A549 (cell line): ENCODE measurements around the gene APBA1. TPM values are rescaled to one million over a fixed set of nuclear protein-coding genes. Genes with fewer than 3 reads are reported as not detected.

Source experiments
- ATAC-seq, 2 experiments: fragments of 200-7000 bp in 1 of 2; fragments of >200 bp in 1 of 2; cut with Nextera tagmentation in 1 of 2; cut with Tn5 transposase in 1 of 2; 3 replicates each; pipeline versions ENCODE4 v1.8.0 to v1.9.1; 2018 to 2020; ENCODE audit warnings: mild to moderate bottlenecking in 1 of 2, moderate library complexity in 1 of 2
- CTCF ChIA-PET: fragments of 300-600 bp; sonication (Branson Sonifier 250); formaldehyde crosslinking; extraction: SDS; loops from one replicate; lab custom pipeline; 2021; ENCODE audit warnings: antibody characterized with exemption, inconsistent platforms; lab: Yijun Ruan, JAX
- POLR2A ChIA-PET: fragments of 350-600 bp; formaldehyde crosslinking; extraction: SDS; loops from one replicate; lab custom pipeline; 2021; ENCODE audit warnings: antibody characterized with exemption, inconsistent platforms; lab: Yijun Ruan, JAX
- DNase-seq, 2 experiments: peaks; one replicate each; pipeline versions ENCODE4 v3.0.0 to v3.0.0-alpha.2; 2011 to 2016; ENCODE audit warnings: low read depth in 1 of 2, low spot score in 1 of 2
- FAIRE-seq: peaks from 2 replicates; lab custom pipeline; 2011; peaks lifted over from hg19 to GRCh38; lab: Jason Lieb, UNC
- H3K27ac ChIP-seq, 2 experiments: fragments of >200 bp; sonication (Bioruptor Twin); formaldehyde crosslinking; 3 replicates each; pipeline ENCODE4 v1.5.1; 2016 to 2017
- H3K4me1 ChIP-seq: fragments of >200 bp; sonication (Bioruptor Twin); formaldehyde crosslinking; 3 replicates; pipeline ENCODE4 v1.6.1; 2016
- H3K4me2 ChIP-seq: fragments of >200 bp; sonication (Bioruptor Twin); formaldehyde crosslinking; 3 replicates; pipeline ENCODE4 v1.6.1; 2016
- H3K4me3 ChIP-seq: fragments of >200 bp; sonication (Bioruptor Twin); formaldehyde crosslinking; 3 replicates; pipeline ENCODE4 v1.5.1; 2016
- H3K9me3 ChIP-seq: fragments of >200 bp; sonication (Bioruptor Twin); formaldehyde crosslinking; 3 replicates; pipeline ENCODE4 v1.6.1; 2016
- ATOH8 ChIP-seq: fragments of 250-450 bp; sonication (Bioruptor Pico); IDR thresholded peaks from 2 replicates; pipeline ENCODE4 v1.5.0; 2020; ENCODE audit warnings: low read depth, mild to moderate bottlenecking, moderate library complexity
- CBX2 ChIP-seq: fragments of 200-600 bp; sonication (generic); IDR thresholded peaks from 2 replicates; pipeline ENCODE4 v1.6.1; 2016; ENCODE audit warnings: low read depth, mild to moderate bottlenecking, borderline replicate concordance
- CBX8 ChIP-seq: fragments of 200-600 bp; sonication (generic); IDR thresholded peaks from 2 replicates; pipeline ENCODE4 v1.6.1; 2016
- CEBPB ChIP-seq, 2 experiments: fragments of >200 bp in 1 of 2; sonication (Bioruptor Twin) in 1 of 2; formaldehyde crosslinking in 1 of 2; IDR thresholded peaks; 2 replicates each; pipeline ENCODE4 v1.6.1; 2012 to 2016
- CHD4 ChIP-seq: fragments of 200-600 bp; sonication (generic); IDR thresholded peaks from 2 replicates; pipeline ENCODE4 v1.6.1; 2016; ENCODE audit warnings: antibody characterized with exemption, mild to moderate bottlenecking, borderline replicate concordance
- CTCF ChIP-seq: fragments of >200 bp; sonication (Bioruptor Twin); formaldehyde crosslinking; IDR thresholded peaks from 3 replicates; pipeline ENCODE4 v1.5.1; 2016
- E2F6 ChIP-seq: IDR thresholded peaks from 2 replicates; pipeline ENCODE4 v1.6.1; 2012; ENCODE audit warnings: low read depth, borderline replicate concordance
- EHF ChIP-seq: fragments of 250-450 bp; sonication (Bioruptor Pico); IDR thresholded peaks from 2 replicates; pipeline ENCODE4 v1.5.0; 2020; ENCODE audit warnings: mild to moderate bottlenecking
- EHMT2 ChIP-seq: fragments of 200-600 bp; sonication (generic); IDR thresholded peaks from 2 replicates; pipeline ENCODE4 v1.6.1; 2016; ENCODE audit warnings: antibody characterized with exemption, low read depth, mild to moderate bottlenecking, moderate library complexity
- ELK1 ChIP-seq: fragments of 150-350 bp; IDR thresholded peaks from 2 replicates; pipeline ENCODE4 v1.6.1; 2014; ENCODE audit warnings: low read depth, mild to moderate bottlenecking, low read length
- EP300 ChIP-seq, 2 experiments: fragments of >200 bp; sonication (Bioruptor Twin); formaldehyde crosslinking; IDR thresholded peaks; 2 replicates in 1 of 2; 3 replicates in 1 of 2; pipeline ENCODE4 v1.6.1; 2016 to 2017
- FOXS1 ChIP-seq: fragments of 250-450 bp; sonication (Bioruptor Pico); IDR thresholded peaks from 2 replicates; pipeline ENCODE4 v1.5.0; 2020; ENCODE audit warnings: mild to moderate bottlenecking, moderate library complexity
- GATA3 ChIP-seq: IDR thresholded peaks from 2 replicates; pipeline ENCODE4 v1.6.1; 2012; ENCODE audit warnings: borderline replicate concordance
- HMGXB4 ChIP-seq: fragments of 250-450 bp; sonication (Bioruptor Pico); IDR thresholded peaks from 2 replicates; pipeline ENCODE4 v1.5.0; 2021; ENCODE audit warnings: mild to moderate bottlenecking, moderate library complexity, borderline replicate concordance
- HOXB5 ChIP-seq: fragments of 250-450 bp; sonication (Bioruptor Pico); IDR thresholded peaks from 2 replicates; pipeline ENCODE4 v1.5.0; 2020; ENCODE audit warnings: mild to moderate bottlenecking, moderate library complexity
- JUN ChIP-seq, 2 experiments: fragments of >200 bp; sonication (Bioruptor Twin); formaldehyde crosslinking; IDR thresholded peaks; 2 replicates in 1 of 2; 3 replicates in 1 of 2; pipeline ENCODE4 v1.6.1; 2016 to 2017
- MAZ ChIP-seq: fragments of 150-350 bp; IDR thresholded peaks from 2 replicates; pipeline ENCODE4 v1.6.1; 2014; ENCODE audit warnings: antibody characterized with exemption, low read depth, low read length, borderline replicate concordance
- MYC ChIP-seq: IDR thresholded peaks from 2 replicates; pipeline ENCODE4 v1.6.1; 2012; ENCODE audit warnings: mild to moderate bottlenecking, inconsistent platforms, low read length, improper control_type of control experiment, borderline replicate concordance
- NR3C1 ChIP-seq: fragments of >200 bp; sonication (Bioruptor Twin); formaldehyde crosslinking; IDR thresholded peaks from 3 replicates; pipeline ENCODE4 v1.6.1; 2017
- PBX3 ChIP-seq: IDR thresholded peaks from 2 replicates; pipeline ENCODE4 v1.6.1; 2012
- PHF8 ChIP-seq: fragments of 200-600 bp; sonication (generic); IDR thresholded peaks from 2 replicates; pipeline ENCODE4 v1.6.1; 2016; ENCODE audit warnings: low read depth, mild to moderate bottlenecking, antibody characterized with exemption, moderate library complexity, borderline replicate concordance
- POLR2AphosphoS2 ChIP-seq: conservative IDR thresholded peaks from 2 replicates; pipeline ENCODE4 v1.6.1; 2012; ENCODE audit warnings: low read length, improper control_type of control experiment, inconsistent platforms
- RCOR1 ChIP-seq: fragments of 150-350 bp; IDR thresholded peaks from 2 replicates; pipeline ENCODE4 v1.6.1; 2014; ENCODE audit warnings: antibody characterized with exemption, low read length, low read depth
- TP53 ChIP-seq: fragments of 250-450 bp; sonication (Bioruptor Pico); IDR thresholded peaks from 2 replicates; pipeline ENCODE4 v1.5.0; 2021; ENCODE audit warnings: mild to moderate bottlenecking, moderate library complexity
- ZFP36 ChIP-seq: fragments of 450-650 bp; IDR thresholded peaks from 2 replicates; pipeline ENCODE4 v1.6.1; 2014; ENCODE audit warnings: borderline replicate concordance; ENCODE audit not compliant: partially characterized antibody
- ZSCAN20 ChIP-seq: fragments of 250-450 bp; sonication (Bioruptor Pico); IDR thresholded peaks from 2 replicates; pipeline ENCODE4 v1.8.0; 2022; ENCODE audit warnings: mild to moderate bottlenecking, moderate library complexity
- WGBS: methylation state at CpG from one replicate; pipeline ENCODE4 v1.1.6; 2017; ENCODE audit errors: missing lambda C conversion rate; 5-methylcytosine and 5-hydroxymethylcytosine counted together
- polyA plus RNA-seq, 4 experiments: library from polyadenylated mRNA; depleted of rRNA in 3 of 4; stranded (reverse); fragments of >200 nt; fragmentation: RNase III in 1 of 4; extraction: RNeasy Plus Mini Kit Qiagen cat#74134 plus additional on column Dnase treatment in 1 of 4; gene quantifications; 2 replicates in 3 of 4; 3 replicates in 1 of 4; pipeline ENCODE4 v1.2.3, GENCODE V29; 2011 to 2017

APBA1 gene
- polyA plus RNA-seq, 2 of the 4 experiments (the other 2 are of a cell fraction): 0.22 to 1.6 TPM

- Histone ChIP-seq H3K4me3 (no peak overlapping the region), H3K27ac (no peak overlapping the region), H3K9me3 (no peaks in the 10 kb centered on the region), H3K4me2 (no peak overlapping the region), H3K4me1 (no peaks in the 10 kb centered on the region)
- ATAC-seq (no peak), FAIRE-seq (no peak), DNase-seq (no peak)
- no peak for TF ChIP-seq ELK1
- TF ChIP-seq GATA3: no peak
- TF ChIP-seq RCOR1: no peak
- no peak for TF ChIP-seq HOXB5
- TF ChIP-seq POLR2AphosphoS2: no peak
- no peak for TF ChIP-seq ZSCAN20
- TF ChIP-seq JUN (IDR thresholded peaks at IDR 0.05): no peak
- TF ChIP-seq MYC: no peak
- TF ChIP-seq NR3C1: no peak
- no peak for TF ChIP-seq PHF8
- no peak for TF ChIP-seq CBX8
- no peak for TF ChIP-seq EP300 (IDR thresholded peaks at IDR 0.05)
- no peak for TF ChIP-seq EHMT2
- TF ChIP-seq ZFP36: no peak
- no peak for TF ChIP-seq CTCF
- TF ChIP-seq CEBPB (IDR thresholded peaks at IDR 0.05): no peak
- no peak for TF ChIP-seq EHF (CRISPR knock-in tag)
- 3% methylated on average over 3 of the region's 3 CpGs for WGBS
- ChIA-PET CTCF (no interaction called here), POLR2A (no interaction called here)
Observed at GRCh38 chr9:69623276-69623675, 48.9 kb downstream of the APBA1 start.

- WGBS: 7% methylated on average over 3 of the region's 3 CpGs
- CTCF ChIA-PET: no interaction called here
- ATAC-seq: no peak
- Histone ChIP-seq H3K4me2 (no peak overlapping the region), H3K4me3 (no peak overlapping the region), H3K27ac (no peak overlapping the region), H3K9me3 (no peaks in the 10 kb centered on the region), H3K4me1 (no peaks in the 10 kb centered on the region)
- no peak for DNase-seq
- TF ChIP-seq TP53 (CRISPR knock-in tag) (no peak), CBX2 (no peak), PBX3 (no peak), RCOR1 (no peak), CBX8 (no peak), EHF (CRISPR knock-in tag) (no peak), E2F6 (no peak), ZSCAN20 (no peak), ZFP36 (no peak), MAZ (no peak), ATOH8 (CRISPR knock-in tag) (no peak), FOXS1 (CRISPR knock-in tag) (no peak), EHMT2 (no peak), HMGXB4 (CRISPR knock-in tag) (no peak), ELK1 (no peak), CTCF (no peak), CHD4 (no peak)
- POLR2A ChIA-PET: no interaction called here
- FAIRE-seq: no peak
Observed at GRCh38 chr9:69622676-69623075, 49.5 kb downstream of the APBA1 start.
